Smooth muscle cell (in vitro differentiated cells): ENCODE measurements around the gene CAPN14. TPM values are rescaled to one million over a fixed set of nuclear protein-coding genes. Genes with fewer than 3 reads are reported as not detected.

Experiments
- DNase-seq: peaks from one replicate; lab custom pipeline; 2025; ENCODE audit not compliant: unreplicated experiment; lab: John Stamatoyannopoulos, UW
- H2AFZ ChIP-seq: fragments of 200-600 bp; sonication (generic); 2 replicates; pipeline ENCODE4 v1.6.0; 2016; ENCODE audit warnings: antibody characterized with exemption, low read depth, mild to moderate bottlenecking
- H3F3A ChIP-seq: fragments of 200-600 bp; sonication (generic); 2 replicates; pipeline ENCODE4 v1.6.0; 2017; ENCODE audit warnings: antibody characterized with exemption, low read depth
- H3K27ac ChIP-seq: fragments of 200-600 bp; sonication (generic); 2 replicates; pipeline ENCODE4 v1.5.1; 2016; ENCODE audit warnings: low read depth, mild to moderate bottlenecking
- H3K27me3 ChIP-seq: fragments of 200-600 bp; sonication (generic); 2 replicates; pipeline ENCODE4 v1.6.1; 2016; ENCODE audit warnings: low read depth, mild to moderate bottlenecking
- H3K36me3 ChIP-seq: fragments of 200-600 bp; sonication (generic); 2 replicates; pipeline ENCODE4 v1.5.1; 2016; ENCODE audit warnings: low read depth
- H3K4me1 ChIP-seq: fragments of 200-600 bp; sonication (generic); 2 replicates; pipeline ENCODE4 v1.5.1; 2016; ENCODE audit warnings: low read depth
- H3K4me2 ChIP-seq: fragments of 200-600 bp; sonication (generic); 2 replicates; pipeline ENCODE4 v1.6.0; 2016; ENCODE audit warnings: mild to moderate bottlenecking
- H3K4me3 ChIP-seq: fragments of 200-600 bp; sonication (generic); 2 replicates; pipeline ENCODE4 v1.5.1; 2016; ENCODE audit warnings: mild to moderate bottlenecking
- H3K79me2 ChIP-seq: fragments of 200-600 bp; sonication (generic); 2 replicates; pipeline ENCODE4 v1.6.0; 2016; ENCODE audit warnings: low read depth, mild to moderate bottlenecking
- H3K9ac ChIP-seq: fragments of 200-600 bp; sonication (generic); 2 replicates; pipeline ENCODE4 v1.6.0; 2016; ENCODE audit warnings: low read depth
- H3K9me3 ChIP-seq: fragments of 200-600 bp; sonication (generic); replicated peaks from 2 replicates; pipeline ENCODE4 v1.5.1; 2016; ENCODE audit warnings: low read depth
- H4K20me1 ChIP-seq: fragments of 200-600 bp; sonication (generic); 2 replicates; pipeline ENCODE4 v1.6.0; 2016; ENCODE audit warnings: low read depth
- CTCF ChIP-seq: fragments of 200-600 bp; sonication (generic); IDR thresholded peaks from 2 replicates; pipeline ENCODE4 v1.5.1; 2017; ENCODE audit warnings: borderline replicate concordance, mild to moderate bottlenecking, antibody characterized with exemption; ENCODE audit not compliant: insufficient read depth, poor library complexity, severe bottlenecking
- WGBS: methylation state at CpG from one replicate; pipeline ENCODE4 v1.1.7; 2016; ENCODE audit warnings: low lambda C conversion rate; 5-methylcytosine and 5-hydroxymethylcytosine counted together
- polyA plus RNA-seq: library from polyadenylated mRNA; unstranded; fragments of >200 nt; fragmentation: Nextera tagmentation; extraction: Ambion mirVana; gene quantifications from 2 replicates; pipeline ENCODE4 v1.2.1, GENCODE V29; 2016
- total RNA-seq: library from RNA; depleted of rRNA; stranded (reverse); fragments of >200 nt; gene quantifications from 2 replicates; pipeline ENCODE4 v1.2.3, GENCODE V29; 2014

CAPN14 gene
- total and polyA plus RNA-seq, 2 experiments from 2014 or later = 0.13 to 0.55 TPM

GRCh38 chr2:31176742-31177141 lies 40.6 kb downstream of the CAPN14 start:
- Histone ChIP-seq H3K4me2 (no peak overlapping the region), H3K9me3 (no peaks in the 10 kb centered on the region), H2AFZ (no peak overlapping the region), H3K79me2 (no peaks in the 10 kb centered on the region), H3K4me3 (no peak overlapping the region), H3F3A (no peaks in the 10 kb centered on the region), H3K27me3 (peaks cover 28% of the 10 kb centered on the region), H3K36me3 (no peaks in the 10 kb centered on the region), H3K4me1 (no peaks in the 10 kb centered on the region), H4K20me1 (no peaks in the 10 kb centered on the region), H3K9ac (no peak overlapping the region), H3K27ac (no peak overlapping the region)
- no peak for DNase-seq
- no peak for TF ChIP-seq CTCF
- 85% methylated on average over 10 of the region's 10 CpGs for WGBS

GRCh38 chr2:31171142-31171541 lies 46.2 kb downstream of the CAPN14 start:
- H3K9ac ChIP-seq = no peak overlapping the region
- no peaks in the 10 kb centered on the region for H3F3A ChIP-seq
- H3K4me1 ChIP-seq = no peaks in the 10 kb centered on the region
- no peak overlapping the region for H3K4me2 ChIP-seq
- H2AFZ ChIP-seq = no peak overlapping the region
- TF ChIP-seq CTCF = no peak
- H3K27ac ChIP-seq = no peak overlapping the region
- no peak for DNase-seq
- peaks cover 10% of the 10 kb centered on the region for H3K27me3 ChIP-seq
- WGBS = 94% methylated on average over 4 of the region's 4 CpGs
- no peak overlapping the region for H3K4me3 ChIP-seq
- no peaks in the 10 kb centered on the region for H3K9me3 ChIP-seq
- no peaks in the 10 kb centered on the region for H3K79me2 ChIP-seq
- no peaks in the 10 kb centered on the region for H4K20me1 ChIP-seq
- H3K36me3 ChIP-seq = no peaks in the 10 kb centered on the region

- H3K79me2 ChIP-seq = no peaks in the 10 kb centered on the region
- peaks cover 10% of the 10 kb centered on the region for H3K27me3 ChIP-seq
- DNase-seq = peak; percentile 1
- no peaks in the 10 kb centered on the region for H3K9me3 ChIP-seq
- no peaks in the 10 kb centered on the region for H3K36me3 ChIP-seq
- H4K20me1 ChIP-seq = no peaks in the 10 kb centered on the region
- WGBS = 6% methylated on average over 4 of the region's 4 CpGs
- no peak overlapping the region for H2AFZ ChIP-seq
- H3K4me3 ChIP-seq = no peak overlapping the region
- TF ChIP-seq CTCF = peak; percentile 83
- no peak overlapping the region for H3K4me2 ChIP-seq
- H3F3A ChIP-seq = no peaks in the 10 kb centered on the region
- H3K4me1 ChIP-seq = no peaks in the 10 kb centered on the region
- no peak overlapping the region for H3K27ac ChIP-seq
- no peak overlapping the region for H3K9ac ChIP-seq
These were observed 47.1 kb downstream of the CAPN14 start for GRCh38 chr2:31170071-31170698.

- no peak for TF ChIP-seq CTCF
These were observed 49.0 kb downstream of the CAPN14 start for GRCh38 chr2:31168291-31168690.

More at GRCh38 chr2:31168291-31168690, 49.0 kb downstream of the CAPN14 start:
- H3K9me3 ChIP-seq = no peaks in the 10 kb centered on the region
- no peaks in the 10 kb centered on the region for H3K36me3 ChIP-seq
- no peak overlapping the region for H3K4me3 ChIP-seq
- H3K27me3 ChIP-seq = peaks cover 17% of the 10 kb centered on the region
- no peak for DNase-seq
- H3K27ac ChIP-seq = no peak overlapping the region
- no peak overlapping the region for H3K9ac ChIP-seq
- no peaks in the 10 kb centered on the region for H4K20me1 ChIP-seq
- H3K4me2 ChIP-seq = no peak overlapping the region
- H2AFZ ChIP-seq = no peak overlapping the region
- H3K4me1 ChIP-seq = peaks cover 6% of the 10 kb centered on the region
- 63% methylated on average over 6 of the region's 6 CpGs for WGBS
- no peaks in the 10 kb centered on the region for H3K79me2 ChIP-seq
- no peaks in the 10 kb centered on the region for H3F3A ChIP-seq
